GM23338 (cell line): ENCODE results near the gene HNF1A.
"Not testable (repeated sequence)": the region's sequence is repeated elsewhere in the genome, so short reads cannot be mapped to it uniquely, and the experiment has no call there.

Experiments used
- CREB1 ChIP-seq: fragments of 250-450 bp; sonication (Bioruptor Pico); IDR thresholded peaks from 2 replicates; pipeline ENCODE4 v1.5.0; 2020; ENCODE audit warnings: low read depth, mild to moderate bottlenecking, moderate library complexity
- CTCF ChIP-seq, 2 experiments: fragments of 200-600 bp in 1 of 2; sonication (generic) in 1 of 2; conservative IDR thresholded peaks; 2 replicates each; pipeline versions ENCODE4 v1.5.1 to v1.6.1; 2016 to 2017; ENCODE audit warnings: antibody characterized with exemption in 2 of 2, low read depth in 2 of 2, mild to moderate bottlenecking in 2 of 2, moderate library complexity in 1 of 2
- EZH2 ChIP-seq: fragments of 200-600 bp; sonication (generic); IDR thresholded peaks from one replicate; pipeline ENCODE4 v1.8.0; 2017; ENCODE audit warnings: antibody characterized with exemption, mild to moderate bottlenecking, low read depth; ENCODE audit not compliant: unreplicated experiment
- POLR2AphosphoS5 ChIP-seq: IDR thresholded peaks from 2 replicates; pipeline ENCODE4 v1.6.1; 2016; ENCODE audit warnings: antibody characterized with exemption, low read depth
- REST ChIP-seq: IDR thresholded peaks from one replicate; pipeline ENCODE4 v1.6.1; 2018; ENCODE audit warnings: antibody characterized with exemption; ENCODE audit not compliant: unreplicated experiment

- TF ChIP-seq CTCF (conservative IDR thresholded peaks at IDR 0.05; ENCODE audit: low read depth in 2 of 2); CREB1 (CRISPR knock-in tag); POLR2AphosphoS5; EZH2; REST: not testable (repeated sequence)
Observed at GRCh38 chr12:120945516-120945915, 32.8 kb upstream of the HNF1A start.
